HUES48 (cell line): ENCODE measurements around the gene TSPAN32.
"Not testable (repeated sequence)": the region's sequence is repeated elsewhere in the genome, so short reads cannot be mapped to it uniquely, and the experiment has no call there.

Experiments
- H3K27ac ChIP-seq: one replicate; pipeline ENCODE4 v1.7.0; 2013; ENCODE audit warnings: low read depth, low read length, inconsistent platforms
- H3K27me3 ChIP-seq: 2 replicates; pipeline ENCODE4 v1.6.1; 2013; ENCODE audit warnings: mild to moderate bottlenecking, low read length; ENCODE audit not compliant: control insufficient read depth, insufficient read depth
- H3K36me3 ChIP-seq: 2 replicates; pipeline ENCODE4 v1.6.1; 2013; ENCODE audit warnings: low read length; ENCODE audit not compliant: control insufficient read depth, insufficient read depth
- H3K4me1 ChIP-seq: 2 replicates; pipeline ENCODE4 v1.6.1; 2013; ENCODE audit warnings: mild to moderate bottlenecking, low read length; ENCODE audit not compliant: control insufficient read depth, insufficient read depth
- H3K4me3 ChIP-seq: 2 replicates; pipeline ENCODE4 v1.5.1; 2013; ENCODE audit warnings: mild to moderate bottlenecking, low read depth, low read length
- H3K9ac ChIP-seq: 2 replicates; pipeline ENCODE4 v1.6.1; 2013; ENCODE audit warnings: mild to moderate bottlenecking, low read depth, low read length, moderate library complexity
- H3K9me3 ChIP-seq: 2 replicates; pipeline ENCODE4 v1.6.1; 2013; ENCODE audit warnings: low read length; ENCODE audit not compliant: control insufficient read depth, insufficient read depth

Gene TSPAN32

DNA sequence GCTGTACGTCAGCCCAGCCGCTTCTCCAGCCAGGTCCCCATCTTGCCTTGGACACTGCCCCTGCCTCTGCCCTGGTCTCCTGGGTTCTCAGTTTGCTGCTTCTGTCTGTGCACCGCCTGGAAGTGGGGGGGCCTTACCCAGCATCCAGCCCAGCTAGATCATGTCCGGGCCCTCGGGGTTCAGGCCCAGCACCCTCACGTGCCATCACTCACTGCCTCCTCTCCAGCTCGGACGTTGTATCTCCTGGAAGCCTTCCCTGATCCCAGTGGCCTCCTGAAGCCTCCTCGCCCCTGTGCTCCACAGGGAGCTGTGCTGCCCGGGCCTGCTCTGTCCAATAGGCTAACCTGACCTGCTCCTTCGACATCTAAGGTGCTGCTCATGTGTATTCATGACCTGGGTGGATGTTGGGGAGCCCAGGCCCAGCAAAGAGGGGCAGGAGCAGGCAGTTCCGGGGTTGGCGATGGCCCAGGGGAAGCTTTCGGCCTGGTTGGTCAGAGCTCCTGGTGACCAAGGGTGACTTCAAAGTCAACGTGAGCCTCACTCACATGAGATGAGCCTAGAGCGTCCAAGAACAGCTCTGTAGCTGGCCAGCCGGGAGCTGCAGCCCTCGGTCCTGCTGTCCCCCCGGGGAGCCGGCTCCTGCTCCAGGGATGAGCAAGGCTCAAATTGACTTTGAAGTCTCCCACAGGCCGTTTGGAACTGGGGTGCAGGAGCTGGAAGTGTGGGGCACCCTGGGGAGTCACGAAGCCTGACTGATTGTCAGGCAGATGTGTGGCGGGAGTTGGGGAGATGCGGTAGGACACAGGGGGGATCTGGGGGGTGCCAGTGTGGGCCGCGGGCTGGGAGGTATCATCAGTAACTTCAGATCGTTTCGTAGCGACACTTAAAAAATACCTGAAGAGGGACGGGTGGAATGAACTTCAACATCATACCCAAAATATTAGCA lies 26.2 kb upstream of the TSPAN32 start:
- Histone ChIP-seq H3K27ac (no peak overlapping the region), H3K4me1 (peaks cover 15% of the 10 kb centered on the region), H3K9ac (no peak overlapping the region), H3K9me3 (no peaks in the 10 kb centered on the region), H3K27me3 (peaks cover 45% of the 10 kb centered on the region), H3K4me3 (no peak overlapping the region), H3K36me3 (no peaks in the 10 kb centered on the region)

DNA sequence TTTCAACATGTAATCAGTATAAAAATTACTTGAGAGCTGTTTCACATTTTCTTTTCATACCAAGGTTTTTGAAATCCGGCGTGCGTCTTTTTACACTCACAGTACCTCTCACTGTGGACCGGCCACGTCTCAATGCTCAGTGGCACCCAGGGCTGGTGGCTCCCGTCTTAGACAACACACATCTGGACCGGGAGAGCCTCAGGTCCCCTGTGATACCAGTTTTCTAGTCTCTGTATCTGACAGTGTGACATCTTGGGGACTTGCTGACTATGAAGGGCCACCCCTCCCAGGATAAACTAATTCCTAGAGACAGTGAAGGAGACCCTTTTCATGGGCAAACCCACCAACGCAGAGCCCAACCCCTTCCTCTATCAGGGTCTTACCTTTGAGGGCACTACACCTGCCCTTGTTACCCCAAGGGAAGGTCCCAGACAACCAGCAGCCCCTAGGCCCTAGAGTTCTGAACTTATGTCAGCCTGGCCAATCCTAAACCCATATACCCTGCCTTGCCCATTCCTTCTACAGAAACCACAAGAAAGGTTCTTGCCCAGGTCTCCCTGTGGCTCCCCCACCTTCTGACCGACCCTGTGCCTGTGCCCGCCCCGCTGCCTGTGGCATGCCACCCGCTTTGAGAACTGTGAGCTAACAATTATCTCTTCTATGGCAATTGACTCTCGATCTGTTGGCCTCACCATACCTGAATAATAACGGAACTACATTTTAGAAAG lies 25.4 kb upstream of the TSPAN32 start:
- Histone ChIP-seq H3K36me3 (no peaks in the 10 kb centered on the region), H3K27ac (no peak overlapping the region), H3K9ac (no peak overlapping the region), H3K4me3 (no peak overlapping the region), H3K27me3 (peaks cover 37% of the 10 kb centered on the region), H3K4me1 (peaks cover 15% of the 10 kb centered on the region), H3K9me3 (no peaks in the 10 kb centered on the region)

DNA sequence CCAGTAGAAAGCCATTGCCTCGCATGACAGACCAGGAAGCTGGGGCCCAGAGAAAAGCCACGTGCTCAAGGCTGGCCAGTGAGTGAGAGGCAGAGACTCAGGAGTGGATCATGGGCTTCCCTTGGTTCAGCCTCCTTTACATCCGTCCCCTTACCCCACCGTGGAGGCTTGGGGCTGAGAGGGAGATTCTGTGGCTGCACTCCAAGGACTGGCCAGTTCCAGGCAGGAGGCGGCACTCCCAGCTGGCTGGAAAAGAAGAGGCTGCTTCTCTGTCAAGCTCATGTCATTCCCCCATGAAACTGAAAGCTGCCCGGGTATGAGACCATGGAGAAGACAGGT lies 24.8 kb upstream of the TSPAN32 start:
- Histone ChIP-seq H3K27me3 (peaks cover 31% of the 10 kb centered on the region), H3K36me3 (no peaks in the 10 kb centered on the region), H3K9ac (no peak overlapping the region), H3K27ac (no peak overlapping the region), H3K4me1 (peaks cover 13% of the 10 kb centered on the region), H3K9me3 (no peaks in the 10 kb centered on the region), H3K4me3 (no peak overlapping the region)

DNA sequence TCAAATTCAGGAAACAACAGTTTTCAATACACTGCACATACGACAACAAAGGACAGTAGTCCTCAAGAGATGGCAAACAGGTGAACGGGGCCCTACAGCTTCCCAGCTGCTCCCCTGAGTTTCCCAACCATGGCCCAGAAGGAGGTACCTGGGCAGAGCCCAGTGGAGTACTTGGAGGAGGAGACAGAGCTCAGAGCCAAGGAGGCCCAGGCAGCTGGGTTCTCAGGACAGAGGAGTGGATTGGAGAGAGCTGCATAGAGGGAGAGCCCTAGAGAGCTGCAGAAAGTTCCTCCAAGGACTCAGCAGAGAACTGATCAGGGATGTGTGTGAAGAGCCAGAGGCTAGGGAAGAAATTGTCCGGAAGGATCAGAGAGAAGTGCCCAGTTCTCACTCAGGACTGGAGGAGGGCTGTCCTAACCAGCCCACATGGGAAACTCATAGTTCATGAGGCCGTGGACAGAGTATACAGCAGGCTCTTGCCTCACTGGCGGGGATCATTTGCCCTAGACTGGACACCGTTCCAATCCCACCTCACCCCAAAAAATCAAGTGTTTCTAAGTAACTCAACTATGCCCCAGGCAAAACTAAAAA lies 23.8 kb upstream of the TSPAN32 start:
- H3K4me1 ChIP-seq = peaks cover 13% of the 10 kb centered on the region
- peaks cover 21% of the 10 kb centered on the region for H3K27me3 ChIP-seq
- H3K9ac ChIP-seq = no peak overlapping the region
- no peak overlapping the region for H3K27ac ChIP-seq
- no peaks in the 10 kb centered on the region for H3K9me3 ChIP-seq
- H3K36me3 ChIP-seq = no peaks in the 10 kb centered on the region
- no peak overlapping the region for H3K4me3 ChIP-seq

DNA sequence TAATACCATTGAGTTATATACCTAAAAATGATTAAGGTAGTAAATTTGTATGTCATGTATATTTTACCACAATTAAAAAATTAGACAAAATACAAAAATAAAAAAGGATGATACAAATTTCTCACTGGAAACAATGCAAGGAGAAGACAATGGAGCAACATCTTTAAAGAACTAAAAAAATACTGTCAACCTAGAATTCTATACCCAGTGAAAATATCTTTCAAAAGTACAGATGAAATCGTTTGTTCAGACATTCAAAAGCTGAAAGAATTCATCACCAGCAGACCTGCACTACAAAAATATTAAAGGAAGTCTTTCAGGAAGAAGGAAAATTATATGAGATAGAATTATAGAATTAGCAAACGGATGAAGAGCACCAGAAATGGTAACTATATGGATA lies 21.6 kb upstream of the TSPAN32 start:
- H3K9me3 ChIP-seq = no peaks in the 10 kb centered on the region
- no peak overlapping the region for H3K27ac ChIP-seq
- no peak overlapping the region for H3K4me3 ChIP-seq
- H3K9ac ChIP-seq = no peak overlapping the region
- H3K27me3 ChIP-seq = peaks cover 13% of the 10 kb centered on the region
- peaks cover 13% of the 10 kb centered on the region for H3K4me1 ChIP-seq
- no peaks in the 10 kb centered on the region for H3K36me3 ChIP-seq

DNA sequence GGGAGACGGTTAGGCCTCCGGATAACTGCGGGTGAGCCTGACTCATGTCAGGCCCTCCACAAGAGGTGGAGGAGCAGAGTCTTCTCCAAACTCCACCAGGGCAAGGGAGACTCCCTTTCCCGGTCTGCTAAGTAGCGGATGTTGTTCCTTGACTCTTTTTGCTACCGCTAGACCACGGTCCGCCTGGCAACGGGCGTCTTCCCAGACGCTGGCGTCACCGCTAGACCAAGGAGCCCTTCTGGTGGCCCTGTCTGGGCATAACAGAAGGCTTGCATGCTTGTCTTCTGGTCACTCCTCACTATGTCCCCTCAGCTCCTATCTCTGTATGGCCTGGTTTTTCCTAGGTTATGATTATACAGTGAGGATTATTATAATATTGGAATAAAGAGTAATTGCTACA lies 15.5 kb upstream of the TSPAN32 start:
- peaks cover 16% of the 10 kb centered on the region for H3K27me3 ChIP-seq
- H3K9me3 ChIP-seq, H3K4me1 ChIP-seq, H3K9ac ChIP-seq, H3K36me3 ChIP-seq, H3K27ac ChIP-seq, H3K4me3 ChIP-seq: not testable (repeated sequence)

DNA sequence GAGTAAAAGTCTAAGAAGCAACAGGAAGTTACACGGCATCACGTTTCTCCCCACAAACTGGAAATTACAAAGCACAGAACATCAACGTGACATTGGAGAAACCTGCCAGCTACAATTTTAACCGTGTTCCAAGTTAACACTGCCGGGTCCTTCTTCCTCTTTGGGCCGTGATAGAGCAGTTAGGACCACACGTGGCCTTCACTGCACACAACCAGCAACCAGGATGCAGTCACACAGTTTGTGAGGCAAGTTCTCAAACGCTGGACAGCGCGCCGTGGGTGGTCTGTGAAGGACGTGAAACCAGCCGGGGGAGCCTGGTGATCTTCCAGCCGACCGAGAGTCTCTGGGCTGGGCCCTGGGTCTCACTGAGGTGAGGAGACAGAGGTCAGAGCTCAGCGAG lies 14.7 kb upstream of the TSPAN32 start:
- H3K9me3 ChIP-seq = no peaks in the 10 kb centered on the region
- H3K36me3 ChIP-seq = no peaks in the 10 kb centered on the region
- H3K4me3 ChIP-seq = no peak overlapping the region
- no peaks in the 10 kb centered on the region for H3K4me1 ChIP-seq
- no peak overlapping the region for H3K9ac ChIP-seq
- no peak overlapping the region for H3K27ac ChIP-seq
- peaks cover 16% of the 10 kb centered on the region for H3K27me3 ChIP-seq

DNA sequence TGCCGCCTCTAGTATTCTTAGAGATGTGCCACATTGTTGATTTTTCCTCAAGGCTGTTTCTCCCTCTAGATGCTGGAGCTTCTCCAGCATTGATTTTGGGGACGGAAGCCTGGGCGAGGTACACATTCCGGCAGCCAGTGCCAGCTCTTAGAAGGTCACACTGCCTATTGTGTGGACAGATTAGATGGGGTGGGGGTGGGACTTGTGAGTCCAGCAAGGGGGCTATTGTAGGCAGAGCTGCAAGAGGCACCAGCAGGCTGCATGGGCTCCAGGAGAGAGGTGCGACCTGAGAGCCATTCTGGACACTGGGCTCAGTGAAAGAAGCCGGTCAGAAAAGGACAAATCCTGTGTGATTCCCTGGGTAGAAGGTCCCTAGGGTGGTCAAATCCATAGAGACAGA lies 12.5 kb upstream of the TSPAN32 start:
- peaks cover 12% of the 10 kb centered on the region for H3K27me3 ChIP-seq
- no peak overlapping the region for H3K9ac ChIP-seq
- no peaks in the 10 kb centered on the region for H3K4me1 ChIP-seq
- no peak overlapping the region for H3K4me3 ChIP-seq
- no peak overlapping the region for H3K27ac ChIP-seq
- no peaks in the 10 kb centered on the region for H3K36me3 ChIP-seq
- no peaks in the 10 kb centered on the region for H3K9me3 ChIP-seq

DNA sequence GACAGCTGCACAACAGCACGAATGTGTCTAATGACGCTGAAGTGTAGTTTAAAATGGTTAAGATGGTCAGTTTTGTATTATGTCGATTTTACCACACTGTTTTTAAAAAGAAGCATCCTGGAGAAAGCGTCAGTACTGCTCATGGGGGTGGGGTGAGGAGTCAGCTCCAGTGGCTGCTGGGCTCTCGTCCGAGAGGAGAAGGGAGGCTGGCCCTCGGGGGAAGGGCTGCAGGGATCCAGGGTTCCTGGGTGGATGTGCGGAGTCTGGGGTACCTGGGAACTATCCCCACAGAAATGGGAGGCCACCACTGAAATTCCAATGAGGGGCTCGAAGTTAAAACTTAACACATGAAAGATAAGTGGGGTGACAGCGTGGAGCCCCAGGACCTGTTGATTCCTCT lies 12.0 kb upstream of the TSPAN32 start:
- Histone ChIP-seq H3K4me3 (no peak overlapping the region), H3K36me3 (no peaks in the 10 kb centered on the region), H3K27ac (no peak overlapping the region), H3K9me3 (no peaks in the 10 kb centered on the region), H3K27me3 (peaks cover 12% of the 10 kb centered on the region), H3K4me1 (no peaks in the 10 kb centered on the region), H3K9ac (no peak overlapping the region)

DNA sequence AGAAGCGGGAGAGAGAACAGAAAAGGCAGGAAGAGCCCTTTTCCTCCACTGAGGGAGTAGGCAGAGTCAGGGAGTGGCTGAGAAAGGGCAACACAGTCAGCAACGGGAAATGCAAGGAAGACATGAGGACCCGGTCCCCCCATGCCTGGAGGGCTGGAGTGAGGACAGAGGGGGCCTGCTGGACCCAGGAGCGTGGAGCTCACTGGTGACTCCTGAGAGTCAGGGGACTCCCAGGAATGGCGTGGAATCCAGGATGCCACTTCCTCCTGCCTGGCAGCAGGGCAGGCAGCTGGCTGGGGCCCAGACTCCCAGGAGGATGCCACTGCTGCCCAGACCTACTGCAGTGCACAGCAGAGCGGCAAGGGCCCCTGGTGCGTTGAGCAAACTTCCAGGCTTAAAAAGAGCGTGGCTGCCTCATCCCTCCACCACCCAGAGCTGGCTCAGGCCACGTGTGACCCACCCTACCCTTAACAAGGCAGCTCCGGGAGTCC lies 11.4 kb upstream of the TSPAN32 start:
- Histone ChIP-seq H3K27ac (no peak overlapping the region), H3K9me3 (no peaks in the 10 kb centered on the region), H3K4me3 (no peak overlapping the region), H3K27me3 (peaks cover 12% of the 10 kb centered on the region), H3K4me1 (no peaks in the 10 kb centered on the region), H3K9ac (no peak overlapping the region), H3K36me3 (no peaks in the 10 kb centered on the region)

DNA sequence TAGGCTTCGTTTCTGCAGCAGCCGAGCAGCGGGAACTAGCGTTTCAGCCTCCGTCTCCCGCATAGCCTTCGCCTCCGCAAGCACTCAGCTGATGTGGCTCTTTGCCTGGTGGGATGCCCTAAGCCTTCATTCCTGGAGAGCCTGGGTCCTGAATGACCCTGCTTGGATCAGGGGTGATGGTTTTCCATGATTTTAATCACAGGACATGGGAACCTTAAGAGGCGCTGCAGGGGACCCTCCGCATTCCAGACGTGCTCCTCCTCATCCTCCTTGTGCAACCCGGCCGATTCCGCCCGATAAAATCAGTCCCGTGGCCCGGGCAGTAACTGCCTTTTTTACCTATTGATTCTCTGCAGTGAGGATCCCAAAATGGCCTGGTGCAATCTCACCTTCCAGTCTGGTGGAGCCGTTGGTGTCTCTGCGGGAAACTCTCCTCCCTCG lies 8.3 kb upstream of the TSPAN32 start:
- no peaks in the 10 kb centered on the region for H3K4me1 ChIP-seq
- H3K9ac ChIP-seq = no peak overlapping the region
- peaks cover 8% of the 10 kb centered on the region for H3K27me3 ChIP-seq
- no peaks in the 10 kb centered on the region for H3K36me3 ChIP-seq
- H3K4me3 ChIP-seq = no peak overlapping the region
- no peaks in the 10 kb centered on the region for H3K9me3 ChIP-seq
- H3K27ac ChIP-seq = no peak overlapping the region
